Adrenal gland (tissue), 12 donors: ENCODE results near the gene TCEANC. TPM values are rescaled to one million over a fixed set of nuclear protein-coding genes. Genes with fewer than 3 reads are reported as not detected.
"Not testable (repeated sequence)": the region's sequence is repeated elsewhere in the genome, so short reads cannot be mapped to it uniquely, and the experiment has no call there.

ENCODE experiments used
- DNase-seq, 7 donors: peaks; one replicate each; pipeline ENCODE4 v3.0.0-alpha.2; 2019 to 2020
- H3K27ac ChIP-seq, 5 donors: fragments of 200-600 bp; sonication (generic) in 4 of 5; 1 replicate in 3 of 5; 2 replicates in 2 of 5; pipeline versions ENCODE4 v1.5.1 to v1.8.0; 2016 to 2020; ENCODE audit warnings: mild to moderate bottlenecking in 1 of 5
- H3K27me3 ChIP-seq: fragments of 200-600 bp; 2 replicates; pipeline ENCODE4 v1.8.0; 2021
- H3K36me3 ChIP-seq, 2 donors: fragments of 200-600 bp; replicated peaks in 1 of 2; 1 replicate in 1 of 2; 2 replicates in 1 of 2; pipeline versions ENCODE4 v1.5.1 to v1.8.0; 2018 to 2022
- H3K4me1 ChIP-seq, 2 donors: fragments of 200-600 bp; replicated peaks in 1 of 2; 1 replicate in 1 of 2; 2 replicates in 1 of 2; pipeline versions ENCODE4 v1.5.1 to v1.8.0; 2018 to 2021
- H3K4me3 ChIP-seq, 4 donors: fragments of 200-600 bp; sonication (generic) in 3 of 4; one replicate each; pipeline ENCODE4 v1.5.1; 2016 to 2018
- H3K9me3 ChIP-seq, 3 donors: fragments of 200-600 bp; sonication (generic) in 1 of 3; replicated peaks in 1 of 3; 1 replicate in 2 of 3; 2 replicates in 1 of 3; pipeline versions ENCODE4 v1.5.1 to v1.8.0; 2016 to 2021
- CTCF ChIP-seq, 6 experiments: fragments of 450-650 bp in 4 of 6; fragments of 200-600 bp in 2 of 6; sonication (generic) in 1 of 6; IDR thresholded peaks; 1 replicate in 5 of 6; 2 replicates in 1 of 6; pipeline versions ENCODE4 v1.5.1 to v1.8.0; 2016 to 2021; ENCODE audit warnings: antibody characterized with exemption in 6 of 6, mild to moderate bottlenecking in 2 of 6, moderate library complexity in 1 of 6
- POLR2A ChIP-seq, 2 donors: fragments of 450-650 bp; IDR thresholded peaks; one replicate each; pipeline ENCODE4 v1.6.1; 2017; ENCODE audit warnings: antibody characterized with exemption in 2 of 2, mild to moderate bottlenecking in 2 of 2, moderate library complexity in 1 of 2
- WGBS, 4 donors: extraction: QIAGEN DNeasy Blood & Tissue Kit in 2 of 4; methylation state at CpG; one replicate each; pipeline versions ENCODE4 v1.1.5 to v1.1.7; 2013 to 2017; 5-methylcytosine and 5-hydroxymethylcytosine counted together
- intact Hi-C, 2 donors: fragments of 100-400 bp; cut with DNase I; formaldehyde crosslinking; loops; one replicate each; pipeline versions ENCODE4 v1.14.1 to v1.15.0; 2022 to 2023
- polyA plus RNA-seq, 3 donors: library from polyadenylated mRNA; stranded (reverse); fragments of 200-250 nt in 2 of 3; fragments of 350-450 nt in 1 of 3; fragmentation: Illumina TruSeq in 1 of 3; extraction: RNeasy Lipid Tissue Mini Kit (QIAGEN cat#74804) in 1 of 3; gene quantifications; one replicate each; pipeline ENCODE4 v1.2.3, GENCODE V29; 2013 to 2014
- total RNA-seq, 9 donors: library from RNA; depleted of rRNA in 4 of 9; stranded (reverse); fragments of >200 nt in 4 of 9; fragments of 120-200 nt in 1 of 9; fragmentation: NEBNext Ultra II Directional in 1 of 9; extraction: Animal tissue kit (Norgen Biotek cat#: 25700) in 1 of 9; gene quantifications; one replicate each; pipeline versions ENCODE4 v1.1.0 to v1.2.4, GENCODE V29; 2013 to 2023
- donor health status: healthy with polysubstance abuse.
- donor health status: Bipolar disorder and iron deficiency.
- donor health status: DM: yes; HTN: yes; CAD: no.
- donor health status: DM: no; HTN: no; CAD: no.
- donor health status: DM: no; HTN: no; CAD: no.
- donor health status: DM: yes; HTN: yes; CAD: no.

The TCEANC gene
- total and polyA plus RNA-seq, 12 donors = 2.0 to 24.8 (median 4.4) TPM

GRCh38 chrX:13673016-13673415 lies 20.1 kb downstream of the TCEANC start:
- Histone ChIP-seq H3K36me3 (no peaks in the 10 kb centered on the region), H3K4me3 (no peak overlapping the region), H3K4me1 (peaks cover 0 to 3% of the 10 kb centered on the region in 2 donors), H3K9me3 (no peaks in the 10 kb centered on the region), H3K27me3 (peaks cover 4% of the 10 kb centered on the region), H3K27ac (no peak overlapping the region)
- DNase-seq = no peak
- intact Hi-C loops = no loop called here
- no peak for TF ChIP-seq CTCF (IDR thresholded peaks at IDR 0.05)
- TF ChIP-seq POLR2A (IDR thresholded peaks at IDR 0.05) = no peak

- Histone ChIP-seq H3K4me3 (no peak overlapping the region), H3K9me3 (no peaks in the 10 kb centered on the region), H3K27me3 (peaks cover 4% of the 10 kb centered on the region), H3K27ac (no peak overlapping the region), H3K4me1 (no peaks in the 10 kb centered on the region), H3K36me3 (no peaks in the 10 kb centered on the region)
- no peak for DNase-seq
- intact Hi-C loops = no loop called here
- no peak for TF ChIP-seq POLR2A (IDR thresholded peaks at IDR 0.05)
- TF ChIP-seq CTCF (IDR thresholded peaks at IDR 0.05) = no peak
Observed at GRCh38 chrX:13676885-13677284, 23.9 kb downstream of the TCEANC start.

GRCh38 chrX:13679700-13680099 lies 26.8 kb downstream of the TCEANC start:
- intact Hi-C loops, H3K27ac ChIP-seq, H3K4me1 ChIP-seq, H3K4me3 ChIP-seq, H3K36me3 ChIP-seq, H3K9me3 ChIP-seq, H3K27me3 ChIP-seq, DNase-seq: not testable (repeated sequence)
- WGBS, 4 donors = 88 to 98% (median 94%) methylated on average over 3 to 4 of the region's 4 CpGs

- DNase-seq = no peak
- 76 to 94% (median 82%) methylated on average over 7 of the region's 7 CpGs for WGBS, 4 donors
- H3K4me1 ChIP-seq = no peaks in the 10 kb centered on the region
- no peaks in the 10 kb centered on the region for H3K9me3 ChIP-seq
- H3K27ac ChIP-seq = no peak overlapping the region
- no peaks in the 10 kb centered on the region for H3K27me3 ChIP-seq
- intact Hi-C loops = no loop called here
- H3K4me3 ChIP-seq = no peak overlapping the region
- no peak for TF ChIP-seq CTCF (IDR thresholded peaks at IDR 0.05)
- TF ChIP-seq POLR2A (IDR thresholded peaks at IDR 0.05) = no peak
- H3K36me3 ChIP-seq = no peaks in the 10 kb centered on the region
Observed at GRCh38 chrX:13681595-13681994, 28.7 kb downstream of the TCEANC start.

GRCh38 chrX:13684361-13684760 lies 31.4 kb downstream of the TCEANC start:
- no peak overlapping the region for H3K27ac ChIP-seq
- no peaks in the 10 kb centered on the region for H3K36me3 ChIP-seq
- H3K9me3 ChIP-seq = no peaks in the 10 kb centered on the region
- no peak for TF ChIP-seq CTCF (IDR thresholded peaks at IDR 0.05)
- TF ChIP-seq POLR2A (IDR thresholded peaks at IDR 0.05) = no peak
- no peaks in the 10 kb centered on the region for H3K27me3 ChIP-seq
- no peaks in the 10 kb centered on the region for H3K4me1 ChIP-seq
- DNase-seq = no peak
- 73 to 97% (median 86%) methylated on average over 4 of the region's 4 CpGs for WGBS, 4 donors
- H3K4me3 ChIP-seq = no peak overlapping the region
- intact Hi-C loops = no loop called here
